Activated CD4-positive, alpha-beta T cell treated with anti-CD3 and anti-CD28 coated beads for 36 hours (primary cell): ENCODE results near the gene TYW1. TPM values are rescaled to one million over a fixed set of nuclear protein-coding genes. Genes with fewer than 3 reads are reported as not detected.
"Not testable (repeated sequence)": the region's sequence is repeated elsewhere in the genome, so short reads cannot be mapped to it uniquely, and the experiment has no call there.

Experiments
- ATAC-seq: fragments of 200-7000 bp; cut with Tn5 transposase; one replicate; pipeline ENCODE4 v1.10.0; 2021; ENCODE audit warnings: mild to moderate bottlenecking, moderate library complexity
- CTCF ChIA-PET: fragments of 350-600 bp; sonication (Branson Sonifier 250); formaldehyde crosslinking; loops from one replicate; lab custom pipeline; 2021; ENCODE audit warnings: antibody characterized with exemption; lab: Charles Lee
- POLR2A ChIA-PET: fragments of 350-600 bp; sonication (Branson Sonifier 250); formaldehyde crosslinking; loops from one replicate; lab custom pipeline; 2021; ENCODE audit warnings: antibody characterized with exemption, inconsistent platforms; lab: Charles Lee
- DNase-seq: peaks from one replicate; pipeline ENCODE4 v3.0.0-alpha.2; 2020
- H3K27ac Mint-ChIP-seq: one replicate; pipeline ENCODE4 v1.8.0; 2021; ENCODE audit warnings: mixed read lengths
- H3K27me3 Mint-ChIP-seq: one replicate; pipeline ENCODE4 v1.8.0; 2021; ENCODE audit warnings: mixed read lengths
- H3K36me3 Mint-ChIP-seq: one replicate; pipeline ENCODE4 v1.8.0; 2021; ENCODE audit warnings: low read depth, mixed read lengths
- H3K4me1 Mint-ChIP-seq: one replicate; pipeline ENCODE4 v1.8.0; 2021; ENCODE audit warnings: mixed read lengths
- H3K4me3 Mint-ChIP-seq: one replicate; pipeline ENCODE4 v1.8.0; 2021; ENCODE audit warnings: mild to moderate bottlenecking, moderate library complexity, mixed read lengths
- H3K9me3 Mint-ChIP-seq: one replicate; pipeline ENCODE4 v1.8.0; 2021; ENCODE audit warnings: low read depth, mixed read lengths
- intact Hi-C, 2 experiments: fragments of 100-400 bp; cut with DNase I in 1 of 2; cut with micrococcal nuclease in 1 of 2; formaldehyde crosslinking; loops; one replicate each; pipeline versions ENCODE4 v1.14.2 to v1.15.1; 2022 to 2024; cut with DNase I, micrococcal nuclease
- total RNA-seq, 2 experiments: library from RNA; stranded (reverse); gene quantifications; one replicate each; pipeline ENCODE4 v1.2.3, GENCODE V29; 2021

Gene TYW1
- total RNA-seq, 2 experiments from 2014 or later = 13.1 to 14.7 TPM

DNA sequence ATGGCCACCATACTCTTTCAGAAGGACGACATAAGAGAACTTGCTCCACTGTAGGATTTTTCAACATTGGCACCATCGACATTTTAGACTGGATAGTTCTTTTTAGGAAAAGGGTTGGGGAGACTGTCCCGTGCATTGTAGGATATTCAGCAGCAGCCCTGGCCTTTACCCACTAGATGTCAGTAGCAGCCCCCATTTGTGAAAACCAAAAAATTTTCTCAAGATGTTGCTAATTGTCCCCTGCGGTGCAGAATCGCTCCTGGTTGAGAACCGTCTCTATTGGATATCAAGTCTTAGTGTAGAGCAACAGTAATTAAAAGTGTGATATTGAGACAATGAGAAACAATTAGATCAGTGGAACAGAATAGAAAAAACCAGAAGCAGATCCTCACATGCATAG, 180.1 kb downstream of the TYW1 start:
- POLR2A ChIA-PET, H3K4me1 Mint-ChIP-seq, H3K4me3 Mint-ChIP-seq, DNase-seq, CTCF ChIA-PET, intact Hi-C loops, H3K27me3 Mint-ChIP-seq, H3K36me3 Mint-ChIP-seq, H3K9me3 Mint-ChIP-seq, H3K27ac Mint-ChIP-seq: not testable (repeated sequence)
- ATAC-seq = peak; percentile 26

DNA sequence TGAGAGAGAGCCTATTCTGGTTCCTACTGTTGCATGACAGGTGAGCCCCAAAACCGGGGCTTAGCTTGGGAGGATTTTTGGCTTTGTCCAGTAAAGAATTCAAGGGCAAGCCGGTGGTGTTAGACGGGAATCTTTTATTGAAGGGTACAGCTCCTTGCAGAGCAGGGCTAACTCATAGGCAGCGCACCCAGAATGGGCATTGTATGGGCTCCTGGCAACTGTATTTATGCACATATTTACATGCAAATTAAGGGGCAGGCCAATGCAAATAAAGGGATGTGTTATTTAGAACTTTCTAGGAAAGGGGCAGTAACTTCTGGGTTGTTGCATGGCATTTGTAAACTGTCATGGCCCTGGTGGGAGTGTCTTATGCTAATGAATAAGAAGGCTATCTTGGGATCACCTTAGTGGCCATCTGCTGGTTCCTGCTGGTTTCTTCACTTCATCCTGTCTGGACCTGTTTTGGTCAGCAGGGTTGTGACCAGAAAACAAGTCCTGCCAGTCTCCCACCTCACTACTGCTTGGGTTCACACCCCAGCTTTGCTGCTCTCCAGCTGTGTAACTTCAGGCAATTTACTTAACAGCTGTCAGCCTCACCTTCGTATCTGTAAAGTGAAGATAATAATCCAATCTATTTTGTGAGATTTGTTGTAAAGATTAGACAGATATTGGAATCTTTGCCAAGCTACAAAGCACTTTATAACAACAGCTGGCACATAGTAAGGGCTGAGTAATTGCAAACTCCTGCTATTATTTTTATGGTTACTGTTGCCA, 182.5 kb downstream of the TYW1 start:
- H3K9me3 Mint-ChIP-seq, POLR2A ChIA-PET, ATAC-seq: not testable (repeated sequence)

DNA sequence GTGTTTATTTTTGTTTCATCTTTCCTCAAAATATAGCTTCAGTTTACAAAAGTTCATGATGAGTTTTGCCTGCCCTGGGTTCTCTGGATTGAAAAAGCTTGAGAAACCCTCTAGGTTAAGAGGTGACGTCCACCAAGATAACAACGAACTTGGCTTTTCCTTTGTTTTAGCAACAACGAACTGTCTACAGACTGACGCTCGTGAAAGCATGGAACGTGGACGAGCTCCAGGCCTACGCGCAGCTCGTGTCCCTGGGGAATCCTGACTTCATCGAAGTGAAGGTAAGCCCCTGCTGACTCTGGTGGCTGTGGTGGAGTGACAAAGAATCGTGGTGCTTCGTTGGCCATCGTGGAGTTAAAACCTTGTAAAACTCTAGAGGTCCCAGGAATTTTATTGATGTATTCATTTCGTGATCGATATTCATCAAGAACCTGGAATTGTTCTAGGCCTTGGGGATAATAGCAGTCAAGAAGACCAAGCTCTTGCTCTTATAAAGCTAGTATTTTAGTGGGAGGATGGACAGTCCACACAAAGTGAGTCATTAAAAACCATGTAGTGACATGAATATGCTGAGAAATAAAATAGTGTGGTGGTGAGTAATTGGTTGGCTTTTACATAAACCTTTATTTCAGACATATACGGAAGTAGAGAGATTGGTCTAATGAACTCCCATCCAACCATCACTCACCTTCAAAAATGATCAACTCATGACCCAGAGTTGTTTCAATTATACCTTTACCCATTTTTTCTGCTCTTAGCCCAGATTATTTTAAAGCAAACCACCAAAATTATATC, 186.5 kb downstream of the TYW1 start:
- H3K4me3 Mint-ChIP-seq, H3K36me3 Mint-ChIP-seq, H3K27me3 Mint-ChIP-seq, DNase-seq, CTCF ChIA-PET, H3K9me3 Mint-ChIP-seq, ATAC-seq, intact Hi-C loops, H3K27ac Mint-ChIP-seq, H3K4me1 Mint-ChIP-seq, POLR2A ChIA-PET: not testable (repeated sequence)

More for the DNA sequence above, 182.5 kb downstream of the TYW1 start:
- H3K36me3 Mint-ChIP-seq, CTCF ChIA-PET, DNase-seq, H3K4me1 Mint-ChIP-seq, H3K27me3 Mint-ChIP-seq, intact Hi-C loops, H3K4me3 Mint-ChIP-seq, H3K27ac Mint-ChIP-seq: not testable (repeated sequence)

DNA sequence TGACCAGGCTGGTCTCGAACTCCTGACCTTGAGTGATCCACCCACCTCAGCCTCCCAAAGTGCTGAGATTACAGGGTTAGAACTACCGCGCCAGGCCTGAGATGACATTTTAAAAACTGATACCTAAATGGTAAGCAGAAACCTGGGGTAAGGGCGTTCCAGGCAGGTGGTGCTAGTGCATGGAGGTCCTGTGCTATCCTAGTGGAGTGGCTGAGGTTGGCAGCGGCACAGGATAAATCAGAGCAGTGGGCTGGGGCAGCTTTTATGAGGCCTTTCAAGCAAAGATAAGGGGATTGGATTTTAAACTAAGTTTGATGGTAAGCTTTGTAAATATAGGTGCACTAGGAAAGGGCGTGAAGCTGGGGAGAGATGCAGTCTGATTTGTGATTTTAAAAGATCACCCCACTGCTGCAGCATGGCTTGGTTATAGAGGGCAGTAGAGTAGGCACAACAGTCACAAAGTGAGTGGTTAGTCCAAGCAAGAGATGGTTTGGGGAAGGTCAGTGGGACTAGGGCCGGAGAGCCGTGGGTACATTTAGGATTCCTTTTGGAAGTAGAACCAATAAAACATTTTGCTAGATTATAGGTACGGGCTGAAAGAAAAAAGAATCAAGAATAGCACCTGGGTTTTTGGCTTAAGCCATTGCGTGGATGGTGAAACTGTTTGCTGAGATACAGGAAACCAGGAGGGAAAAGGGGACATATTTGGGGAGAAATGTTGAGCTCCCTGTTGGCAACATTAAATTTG, 188.5 kb downstream of the TYW1 start:
- CTCF ChIA-PET, POLR2A ChIA-PET, H3K27me3 Mint-ChIP-seq, H3K27ac Mint-ChIP-seq, H3K36me3 Mint-ChIP-seq, intact Hi-C loops, ATAC-seq, H3K9me3 Mint-ChIP-seq, DNase-seq, H3K4me3 Mint-ChIP-seq: not testable (repeated sequence)
- peaks cover 14% of the 10 kb centered on the region for H3K4me1 Mint-ChIP-seq

DNA sequence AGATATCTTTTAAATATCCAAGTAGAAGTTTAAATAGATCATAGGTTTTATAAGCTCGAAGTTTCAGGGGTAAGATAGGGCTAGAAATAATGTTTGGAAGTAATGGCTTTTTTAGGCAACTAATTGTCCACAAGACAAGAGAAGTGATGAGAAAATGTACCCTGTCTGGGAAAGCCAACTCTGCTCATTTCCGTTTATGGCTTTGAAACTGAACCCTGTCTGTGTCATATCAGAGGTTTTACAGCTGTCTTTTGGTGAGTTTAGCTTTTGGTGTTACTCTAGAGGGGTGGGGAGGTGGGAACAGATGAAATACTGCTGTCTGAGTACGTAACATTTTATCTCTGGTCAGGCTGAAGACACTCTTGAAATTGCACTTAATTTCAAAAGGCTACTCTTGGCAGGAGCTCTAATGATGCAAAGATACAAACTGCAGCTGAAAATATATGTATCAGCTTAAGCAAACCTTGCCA, 189.1 kb downstream of the TYW1 start:
- H3K36me3 Mint-ChIP-seq, CTCF ChIA-PET, POLR2A ChIA-PET, H3K4me3 Mint-ChIP-seq, H3K27me3 Mint-ChIP-seq, intact Hi-C loops, DNase-seq, H3K27ac Mint-ChIP-seq, H3K9me3 Mint-ChIP-seq: not testable (repeated sequence)
- peak; percentile 78 for ATAC-seq
- peaks cover 21% of the 10 kb centered on the region for H3K4me1 Mint-ChIP-seq

DNA sequence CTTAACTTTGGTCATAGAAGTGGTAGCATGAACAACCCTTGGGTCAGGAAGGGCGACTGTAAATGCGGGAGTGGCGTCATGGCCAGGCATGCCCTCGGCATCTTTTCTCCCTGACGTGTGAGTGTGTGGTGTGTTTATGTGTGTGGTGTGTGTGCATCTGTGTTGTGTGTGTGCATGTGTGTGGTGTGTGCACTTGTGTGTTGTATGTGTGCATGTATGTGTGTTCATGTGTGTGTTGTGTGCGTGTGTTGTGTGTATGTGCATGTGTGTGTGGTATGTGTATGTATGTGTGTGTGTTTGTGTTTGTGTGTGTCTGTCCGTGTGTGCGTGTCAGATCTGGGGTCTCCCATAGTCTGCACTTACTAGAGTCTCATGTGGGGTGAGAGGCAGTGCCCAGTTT, 192.5 kb downstream of the TYW1 start:
- not testable (repeated sequence) for H3K27ac Mint-ChIP-seq, H3K4me3 Mint-ChIP-seq
- H3K4me1 Mint-ChIP-seq = peaks cover 33% of the 10 kb centered on the region

DNA sequence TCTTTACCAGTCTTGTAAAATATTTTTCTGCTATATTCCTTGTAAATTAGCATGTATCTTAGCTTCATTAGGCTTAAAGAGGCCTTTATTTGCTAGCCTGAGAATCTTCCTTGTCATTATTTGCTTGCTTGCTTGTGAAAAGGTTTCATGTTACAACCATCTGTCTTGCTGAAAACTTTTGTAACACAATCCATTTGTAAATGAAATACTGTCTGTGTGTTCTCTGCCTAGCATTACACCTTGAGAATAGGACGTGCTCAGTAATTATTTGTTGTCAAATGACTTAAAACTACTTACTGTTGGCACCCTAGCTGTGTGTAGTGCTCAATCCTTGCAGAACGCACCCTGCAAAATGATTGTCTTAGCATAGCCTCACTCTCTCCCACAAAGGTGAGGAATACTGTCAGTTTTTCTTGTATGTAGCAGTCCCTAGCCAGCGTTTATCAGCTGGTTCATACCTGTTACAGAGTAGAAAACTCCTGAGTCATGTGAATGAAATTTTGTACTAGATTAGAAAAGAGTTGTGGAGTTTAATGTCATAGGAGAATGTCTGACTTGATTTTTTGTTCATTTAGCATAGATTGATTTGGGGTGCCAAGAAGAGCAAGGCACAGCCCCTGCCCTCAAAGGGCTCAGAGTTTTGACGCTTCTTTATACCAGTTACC, 193.3 kb downstream of the TYW1 start:
- H3K4me1 Mint-ChIP-seq = peaks cover 30% of the 10 kb centered on the region
- intact Hi-C loops, CTCF ChIA-PET, DNase-seq, H3K9me3 Mint-ChIP-seq, H3K27me3 Mint-ChIP-seq, H3K36me3 Mint-ChIP-seq, POLR2A ChIA-PET, ATAC-seq, H3K4me3 Mint-ChIP-seq, H3K27ac Mint-ChIP-seq: not testable (repeated sequence)

More for the DNA sequence above, 192.5 kb downstream of the TYW1 start:
- H3K9me3 Mint-ChIP-seq, H3K36me3 Mint-ChIP-seq, POLR2A ChIA-PET, CTCF ChIA-PET, ATAC-seq, H3K27me3 Mint-ChIP-seq, DNase-seq, intact Hi-C loops: not testable (repeated sequence)

DNA sequence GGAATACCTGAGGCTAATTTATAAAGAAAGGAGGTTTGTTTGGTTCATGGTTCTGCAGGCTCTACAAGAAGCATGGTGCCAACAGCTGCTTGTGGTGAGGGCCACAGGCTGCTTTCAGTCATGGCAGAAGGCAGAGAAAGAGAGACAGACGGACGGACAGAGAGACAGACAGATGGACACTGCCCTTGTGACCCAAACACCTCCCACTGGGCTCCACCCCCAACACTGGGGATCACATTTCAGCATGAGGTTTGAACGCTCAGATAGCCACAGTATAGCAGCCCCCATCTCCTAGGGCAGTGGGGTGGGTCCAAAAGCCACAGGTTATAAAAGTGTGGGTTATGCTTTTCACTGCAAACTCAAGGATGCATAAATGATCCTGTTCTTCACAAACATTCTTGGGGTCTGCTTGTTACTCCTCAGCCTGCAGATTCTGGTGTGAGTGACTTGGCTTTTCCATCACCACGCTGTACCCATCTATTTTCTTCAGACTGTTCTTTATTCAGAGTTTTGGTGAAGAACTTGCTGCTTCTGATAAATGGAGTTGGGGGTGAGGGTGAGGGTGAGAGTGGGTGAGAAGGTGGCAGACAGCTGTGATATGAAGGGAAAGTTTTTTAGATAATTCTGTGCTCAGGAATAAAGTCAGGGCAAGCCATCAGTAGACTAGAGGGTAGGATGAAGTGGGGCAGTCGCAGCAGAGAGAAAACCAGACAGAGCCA, 194.5 kb downstream of the TYW1 start:
- ATAC-seq, CTCF ChIA-PET, intact Hi-C loops, H3K4me3 Mint-ChIP-seq, H3K27ac Mint-ChIP-seq, DNase-seq, H3K9me3 Mint-ChIP-seq, POLR2A ChIA-PET, H3K27me3 Mint-ChIP-seq: not testable (repeated sequence)
- H3K36me3 Mint-ChIP-seq = peaks cover 18% of the 10 kb centered on the region
- peaks cover 24% of the 10 kb centered on the region for H3K4me1 Mint-ChIP-seq

DNA sequence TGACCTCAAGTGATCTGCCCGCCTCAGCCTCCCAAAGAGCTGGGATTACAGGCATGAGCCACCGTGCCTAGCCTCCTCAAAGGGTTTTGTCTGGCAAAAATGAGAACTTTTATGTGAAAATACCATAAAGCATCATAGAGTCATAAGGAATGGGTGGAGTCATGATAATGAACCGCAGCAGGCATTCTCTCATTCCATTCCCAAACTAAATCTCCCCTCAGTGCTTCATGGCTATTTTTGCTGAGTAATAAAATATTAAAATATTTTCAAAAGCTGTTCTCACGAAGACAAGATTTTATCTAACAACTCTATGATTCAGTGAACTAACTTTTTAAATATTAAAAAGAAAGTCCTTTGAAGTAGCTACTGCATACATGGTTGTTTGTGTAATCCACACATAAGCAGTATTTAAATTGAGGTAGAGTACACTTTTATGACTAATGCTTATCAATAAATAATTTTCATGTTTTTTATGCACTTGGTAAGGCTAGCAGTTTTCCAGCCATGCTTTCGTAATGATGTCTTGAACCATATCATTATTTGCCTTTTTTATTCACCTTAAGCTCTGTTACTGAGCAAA, 195.6 kb downstream of the TYW1 start:
- Mint-ChIP-seq H3K4me1 (peaks cover 24% of the 10 kb centered on the region), H3K36me3 (peaks cover 24% of the 10 kb centered on the region)
- POLR2A ChIA-PET, DNase-seq, H3K27ac Mint-ChIP-seq, CTCF ChIA-PET, intact Hi-C loops, H3K4me3 Mint-ChIP-seq, ATAC-seq, H3K27me3 Mint-ChIP-seq, H3K9me3 Mint-ChIP-seq: not testable (repeated sequence)

DNA sequence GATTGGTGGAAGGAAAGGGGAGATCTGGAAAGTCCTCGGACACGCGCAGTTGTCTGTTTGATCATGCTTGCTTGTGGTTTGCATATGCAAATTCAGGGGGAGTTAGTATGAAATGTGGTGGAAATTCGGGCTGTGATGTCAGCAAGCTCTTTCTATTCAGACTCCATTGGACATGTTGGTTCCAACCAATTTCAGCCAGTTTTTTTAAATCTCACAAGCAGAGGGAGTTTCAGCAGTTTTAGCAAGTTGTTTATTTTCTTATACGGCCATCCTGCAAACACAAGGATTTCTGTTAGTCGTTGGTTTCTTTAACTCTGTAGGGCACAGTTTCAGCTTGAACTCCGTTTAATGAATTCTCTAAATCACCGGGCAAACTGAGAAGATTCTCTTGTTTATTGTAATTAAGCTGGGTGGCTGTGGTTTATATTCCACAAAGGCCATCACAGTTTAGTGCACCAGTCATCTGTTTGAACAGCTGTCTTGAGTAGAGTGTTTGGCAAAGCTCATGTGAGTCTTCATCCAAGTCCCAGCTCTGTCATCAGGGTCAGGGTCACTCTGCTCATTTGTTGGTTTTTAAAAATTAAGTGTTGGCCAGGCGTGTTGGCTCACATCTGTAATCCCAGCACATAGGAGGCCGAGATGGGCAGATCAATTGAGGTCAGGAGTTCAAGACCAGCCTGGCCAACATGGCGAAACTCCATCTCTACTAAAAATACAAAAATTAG, 196.4 kb downstream of the TYW1 start:
- H3K27me3 Mint-ChIP-seq, H3K9me3 Mint-ChIP-seq, CTCF ChIA-PET, H3K4me3 Mint-ChIP-seq, intact Hi-C loops, POLR2A ChIA-PET: not testable (repeated sequence)
- DNase-seq (peak; percentile 25), ATAC-seq (peak; percentile 23)
- peaks cover 24% of the 10 kb centered on the region for H3K4me1 Mint-ChIP-seq
- peak overlapping the region; percentile 56 for H3K27ac Mint-ChIP-seq
- peaks cover 26% of the 10 kb centered on the region for H3K36me3 Mint-ChIP-seq
